ENCODE measurements around the gene HDLBP. TPM values are rescaled to one million over a fixed set of nuclear protein-coding genes. Genes with fewer than 3 reads are reported as not detected.
A peak's percentile ranks its signal among the peaks of the same experiment; 100 is the strongest.

HDLBP gene
- polyA plus RNA-seq, 6 donors from 2014 or later, result 10.0 to 54.7 (median 28.7) TPM

GRCh38 chr2:241228860-241229516 is 86.5 kb downstream of the HDLBP start:
- peaks cover 24 to 33% of the 10 kb centered on the region in 2 donors for H3K36me3 Mint-ChIP-seq

DNA sequence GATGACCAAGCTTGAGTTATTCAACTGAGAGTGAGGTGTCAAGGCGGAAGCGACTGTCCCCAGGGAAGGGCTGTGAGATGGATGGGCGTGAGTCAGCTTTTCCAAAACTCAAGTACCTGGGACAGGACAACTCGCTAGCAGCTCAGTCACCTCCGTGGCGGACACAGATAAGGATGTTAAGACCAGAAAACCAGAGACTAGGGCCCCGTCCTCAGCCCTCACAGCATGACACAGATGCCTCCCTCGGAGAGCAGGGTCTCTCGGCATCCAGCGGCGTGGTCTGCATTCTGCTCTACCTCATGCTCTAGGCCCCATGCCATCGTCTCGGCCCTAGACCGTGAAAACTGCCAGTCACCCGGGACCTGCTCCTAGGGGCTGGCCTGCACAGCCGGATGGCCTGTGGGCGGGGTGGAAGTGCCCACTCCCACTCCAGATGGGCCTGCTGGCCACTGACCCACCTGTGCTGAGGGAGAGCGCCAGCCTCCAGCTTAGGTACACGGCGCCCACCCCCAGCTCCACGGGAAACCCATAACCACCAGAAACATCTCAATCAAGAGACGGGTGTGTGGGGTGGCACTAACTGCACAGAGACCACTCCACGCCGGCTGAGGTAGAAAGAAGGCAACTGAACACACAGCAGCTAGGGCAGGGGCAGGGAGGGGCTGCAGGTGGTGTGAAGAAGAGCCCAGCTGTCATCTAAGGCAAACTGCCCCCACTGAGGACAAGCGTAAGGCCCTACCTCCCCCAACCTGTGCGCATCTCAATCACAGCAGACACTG is 87.2 kb downstream of the HDLBP start:
- Mint-ChIP-seq H3K9me3 (no peaks in the 10 kb centered on the region), H3K27me3 (peaks cover 0 to 9% (median 0%) of the 10 kb centered on the region in 3 donors), H3K36me3 (peaks cover 22 to 26% of the 10 kb centered on the region in 2 donors), H3K4me3 (no peak overlapping the region), H3K27ac (no peak overlapping the region), H3K4me1 (peaks cover 4 to 16% (median 6%) of the 10 kb centered on the region in 3 donors)
- DNase-seq (no peak), ATAC-seq (ENCODE audit: low read depth in 2 of 2) (no peak)

More at GRCh38 chr2:241228860-241229516, 86.5 kb downstream of the HDLBP start:
- H3K4me3 Mint-ChIP-seq, result no peak overlapping the region
- peaks cover 0 to 9% (median 0%) of the 10 kb centered on the region in 3 donors for H3K27me3 Mint-ChIP-seq
- DNase-seq, result no peak
- H3K27ac Mint-ChIP-seq, result peak overlapping the region in 1 of 6 donors; percentile 77
- peaks cover 4 to 14% (median 5%) of the 10 kb centered on the region in 3 donors for H3K4me1 Mint-ChIP-seq
- no peak for ATAC-seq (ENCODE audit: low read depth in 2 of 2)
- no peaks in the 10 kb centered on the region for H3K9me3 Mint-ChIP-seq

DNA sequence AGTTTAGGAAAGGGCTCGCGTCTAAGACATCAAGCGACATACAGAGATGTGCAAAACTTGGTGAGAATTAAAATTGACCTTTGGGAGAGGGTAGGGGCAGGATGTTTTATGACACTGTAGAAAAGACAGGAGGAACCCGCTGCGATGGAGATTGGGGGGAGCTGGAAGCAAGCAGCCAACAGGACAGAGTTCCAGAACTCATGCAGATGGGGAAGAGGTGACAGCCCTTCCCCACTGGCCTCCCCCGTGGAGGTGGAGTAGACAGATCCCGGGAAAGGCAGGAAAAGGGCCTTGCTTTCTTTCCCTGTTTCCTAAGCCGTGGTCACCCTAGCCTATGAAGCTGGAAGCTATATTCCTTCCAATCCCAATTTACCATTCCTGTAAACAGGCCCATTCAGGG is 87.9 kb downstream of the HDLBP start:
- no peaks in the 10 kb centered on the region for H3K9me3 Mint-ChIP-seq
- peaks cover 4 to 12% (median 8%) of the 10 kb centered on the region in 3 donors for H3K4me1 Mint-ChIP-seq
- H3K27me3 Mint-ChIP-seq, result peaks cover 0 to 9% (median 3%) of the 10 kb centered on the region in 3 donors
- ATAC-seq (ENCODE audit: low read depth in 2 of 2) (no peak), DNase-seq (no peak)
- peaks cover 19 to 22% of the 10 kb centered on the region in 2 donors for H3K36me3 Mint-ChIP-seq
- H3K27ac Mint-ChIP-seq, result no peak overlapping the region
- no peak overlapping the region for H3K4me3 Mint-ChIP-seq

DNA sequence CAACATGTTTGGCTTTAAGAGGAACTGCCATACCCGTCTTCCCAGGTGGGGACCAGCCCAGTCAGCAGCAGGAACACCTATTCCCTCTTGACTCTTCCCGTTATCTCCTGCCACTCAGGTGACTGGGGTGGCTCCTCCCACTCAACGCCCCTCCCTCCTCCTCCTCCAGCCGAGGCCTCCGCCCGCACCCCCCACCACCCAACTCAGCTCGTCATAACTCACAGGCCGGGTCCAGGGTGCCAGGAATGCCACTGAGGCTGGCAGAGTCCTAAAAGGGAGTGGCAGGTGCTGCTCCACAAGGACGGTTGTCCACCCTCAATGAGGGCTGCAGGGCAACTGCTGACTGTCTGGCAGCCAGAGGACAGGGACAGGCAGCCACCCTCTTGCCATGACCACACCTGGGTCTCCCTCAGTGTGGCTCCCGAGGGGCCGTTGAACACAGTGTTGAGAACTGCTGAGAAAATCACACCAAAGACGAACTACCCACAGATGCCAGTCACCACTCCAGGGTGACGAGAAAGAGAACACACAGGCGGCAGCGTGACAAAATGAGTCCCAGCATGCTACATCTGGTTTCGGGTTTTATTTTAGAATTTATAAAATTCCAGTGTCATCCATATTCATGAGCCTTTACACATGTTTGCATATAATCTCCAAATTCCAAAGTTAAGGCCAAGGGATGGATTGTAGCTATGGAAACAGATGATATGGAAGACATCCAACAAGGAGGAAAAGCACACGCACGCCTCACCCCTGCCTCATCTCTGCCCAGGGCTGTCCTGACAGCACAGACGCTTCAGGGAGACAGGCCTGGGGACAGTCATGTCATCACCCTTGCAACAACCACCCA is 88.5 kb downstream of the HDLBP start:
- DNase-seq, result no peak
- Mint-ChIP-seq H3K27me3 (peaks cover 0 to 9% (median 7%) of the 10 kb centered on the region in 3 donors), H3K4me3 (no peak overlapping the region), H3K9me3 (no peaks in the 10 kb centered on the region), H3K36me3 (peaks cover 18 to 22% of the 10 kb centered on the region in 2 donors), H3K4me1 (peaks cover 4 to 10% (median 8%) of the 10 kb centered on the region in 3 donors), H3K27ac (peak overlapping the region in 1 of 6 donors; percentile 74)
- no peak for ATAC-seq (ENCODE audit: low read depth in 2 of 2)

- no peak for ATAC-seq (ENCODE audit: low read depth in 2 of 2)
- Mint-ChIP-seq H3K36me3 (peaks cover 11 to 13% of the 10 kb centered on the region in 2 donors), H3K9me3 (no peaks in the 10 kb centered on the region), H3K4me1 (peaks cover 0 to 10% (median 8%) of the 10 kb centered on the region in 3 donors), H3K27ac (peak overlapping the region in 1 of 6 donors; percentile 72), H3K4me3 (no peak overlapping the region), H3K27me3 (peaks cover 0 to 9% (median 7%) of the 10 kb centered on the region in 3 donors)
- no peak for DNase-seq
These were observed 89.5 kb downstream of the HDLBP start for GRCh38 chr2:241225983-241226382.

DNA sequence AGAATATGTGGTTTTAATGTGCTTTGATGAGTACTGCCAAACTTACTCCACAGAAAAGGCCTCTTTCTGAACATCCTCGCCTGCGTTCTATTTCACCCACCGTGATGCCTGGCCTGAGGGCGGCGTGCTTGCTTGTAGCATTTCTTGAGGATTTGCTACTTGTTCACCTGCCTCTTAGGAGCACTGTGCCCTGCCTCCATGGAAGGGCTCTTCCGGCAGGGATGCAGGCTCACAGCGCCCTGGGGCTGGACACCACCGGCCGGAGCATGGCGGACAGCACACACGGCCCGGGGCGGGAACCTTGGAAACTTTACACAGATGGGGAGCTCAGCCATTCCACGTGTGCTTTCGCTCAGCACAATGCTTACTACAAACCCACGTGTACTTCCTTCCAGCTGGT is 89.9 kb downstream of the HDLBP start:
- H3K27ac Mint-ChIP-seq, result no peak overlapping the region
- peaks cover 10 to 13% of the 10 kb centered on the region in 2 donors for H3K36me3 Mint-ChIP-seq
- DNase-seq (no peak), ATAC-seq (ENCODE audit: low read depth in 2 of 2) (no peak)
- peaks cover 0 to 10% (median 8%) of the 10 kb centered on the region in 3 donors for H3K4me1 Mint-ChIP-seq
- peaks cover 0 to 9% (median 7%) of the 10 kb centered on the region in 3 donors for H3K27me3 Mint-ChIP-seq
- H3K9me3 Mint-ChIP-seq, result no peaks in the 10 kb centered on the region
- H3K4me3 Mint-ChIP-seq, result no peak overlapping the region

DNA sequence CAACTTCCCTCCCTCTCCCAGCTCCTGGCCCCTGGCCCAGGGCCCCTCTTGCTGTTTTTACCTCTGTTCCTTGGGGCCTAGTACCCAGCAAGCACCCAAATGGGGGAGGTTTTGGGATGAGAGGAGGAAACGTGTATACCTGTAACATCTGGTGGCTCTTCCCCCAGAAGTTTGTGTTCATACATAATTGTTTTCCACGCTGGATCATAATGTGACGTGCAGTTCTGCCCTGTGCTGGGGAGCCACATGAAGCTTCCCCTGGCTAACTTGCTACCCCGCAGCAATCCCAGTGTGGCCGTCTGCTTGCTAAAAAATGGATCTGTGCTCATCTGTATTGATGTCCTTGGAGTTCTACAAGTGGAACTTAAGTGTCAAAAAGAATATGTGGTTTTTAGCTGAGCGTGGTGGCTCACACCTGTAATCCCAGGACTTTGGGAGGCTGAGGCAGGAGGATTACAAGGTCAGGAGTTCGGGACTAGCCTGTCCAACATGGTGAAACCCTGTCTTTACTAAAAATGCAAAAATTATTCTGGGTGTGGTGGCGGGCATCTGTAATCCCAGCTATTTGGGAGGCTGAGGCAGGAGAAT is 90.5 kb downstream of the HDLBP start:
- peak overlapping the region in 3 of 6 donors; percentile 17 to 76 (median 65) for H3K27ac Mint-ChIP-seq
- no peak overlapping the region for H3K4me3 Mint-ChIP-seq
- no peaks in the 10 kb centered on the region for H3K9me3 Mint-ChIP-seq
- ATAC-seq (ENCODE audit: low read depth in 2 of 2) (no peak), DNase-seq (no peak)
- H3K36me3 Mint-ChIP-seq, result peaks cover 10 to 13% of the 10 kb centered on the region in 2 donors
- H3K27me3 Mint-ChIP-seq, result peaks cover 0 to 9% (median 9%) of the 10 kb centered on the region in 3 donors
- peaks cover 0 to 10% (median 8%) of the 10 kb centered on the region in 3 donors for H3K4me1 Mint-ChIP-seq

DNA sequence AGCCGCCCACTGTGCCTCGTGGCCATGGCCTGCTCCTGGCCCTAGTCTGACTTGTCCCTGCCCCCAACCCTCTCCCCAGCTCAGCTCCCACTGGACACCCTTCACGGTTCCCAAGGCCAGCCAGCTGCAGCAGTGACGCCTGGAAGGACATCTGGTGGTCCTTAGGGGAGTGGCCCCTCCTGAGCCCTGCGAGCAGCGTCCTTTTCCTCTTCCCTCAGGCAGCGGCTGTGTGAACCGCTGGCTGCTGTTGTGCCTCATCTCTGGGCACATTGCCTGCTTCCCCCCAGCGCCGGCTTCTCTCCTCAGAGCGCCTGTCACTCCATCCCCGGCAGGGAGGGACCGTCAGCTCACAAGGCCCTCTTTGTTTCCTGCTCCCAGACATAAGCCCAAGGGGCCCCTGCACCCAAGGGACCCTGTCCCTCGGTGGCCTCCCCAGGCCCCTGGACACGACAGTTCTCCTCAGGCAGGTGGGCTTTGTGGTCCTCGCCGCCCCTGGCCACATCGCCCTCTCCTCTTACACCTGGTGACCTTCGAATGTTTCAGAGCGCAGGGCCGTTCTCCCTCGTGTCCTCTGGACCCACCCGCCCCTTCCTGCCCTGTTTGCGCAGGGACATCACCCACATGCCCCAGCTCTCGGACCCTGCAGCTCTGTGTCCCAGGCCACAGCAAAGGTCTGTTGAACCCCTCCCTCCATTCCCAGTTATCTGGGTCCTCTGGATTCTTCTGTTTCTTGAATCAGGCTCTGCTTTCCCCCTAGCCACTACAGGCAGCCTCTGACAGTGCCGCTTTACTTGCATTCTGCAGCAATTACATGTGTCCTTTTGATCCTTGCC is 91.2 kb downstream of the HDLBP start:
- Mint-ChIP-seq H3K27me3 (peaks cover 0 to 10% (median 9%) of the 10 kb centered on the region in 3 donors), H3K4me1 (peaks cover 2 to 10% (median 10%) of the 10 kb centered on the region in 3 donors), H3K4me3 (no peak overlapping the region), H3K27ac (peak overlapping the region in 4 of 6 donors; percentile 17 to 76 (median 44)), H3K36me3 (peaks cover 10 to 13% of the 10 kb centered on the region in 2 donors), H3K9me3 (no peaks in the 10 kb centered on the region)
- DNase-seq, result no peak
- no peak for ATAC-seq (ENCODE audit: low read depth in 2 of 2)

- peak overlapping the region in 1 of 6 donors; percentile 54 for H3K27ac Mint-ChIP-seq
- peaks cover 0 to 10% (median 9%) of the 10 kb centered on the region in 3 donors for H3K27me3 Mint-ChIP-seq
- peaks cover 10 to 15% (median 13%) of the 10 kb centered on the region in 3 donors for H3K4me1 Mint-ChIP-seq
- DNase-seq (no peak), ATAC-seq (ENCODE audit: low read depth in 2 of 2) (no peak)
- H3K4me3 Mint-ChIP-seq, result peak overlapping the region in 1 of 8 donors; percentile 69
- peaks cover 10 to 13% of the 10 kb centered on the region in 2 donors for H3K36me3 Mint-ChIP-seq
- no peaks in the 10 kb centered on the region for H3K9me3 Mint-ChIP-seq
These were observed 92.1 kb downstream of the HDLBP start for GRCh38 chr2:241223211-241224017.

DNA sequence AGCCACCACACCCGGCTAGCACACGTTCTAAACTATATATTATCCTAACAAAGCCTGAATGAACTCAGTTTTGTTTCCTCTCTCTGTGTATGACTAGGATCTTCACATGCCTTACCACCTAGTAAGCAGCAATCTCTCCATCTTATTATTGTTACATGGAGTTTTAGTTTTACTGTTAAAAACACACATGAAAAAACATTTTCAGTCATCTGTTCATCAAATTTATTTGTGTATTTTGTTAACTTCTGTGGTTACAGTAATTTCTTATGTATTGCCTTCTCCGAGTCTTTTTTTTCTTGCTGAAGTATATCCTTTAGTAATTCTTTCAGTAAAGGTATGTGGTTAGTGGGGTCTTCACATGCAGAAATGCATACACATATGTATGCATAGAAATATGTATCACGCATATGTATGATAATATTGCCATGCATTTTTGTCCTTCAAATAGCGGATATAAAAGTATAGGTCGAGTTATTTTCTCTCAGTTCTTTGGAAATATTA is 95.6 kb downstream of the HDLBP start:
- H3K36me3 Mint-ChIP-seq, result no peaks in the 10 kb centered on the region
- ATAC-seq (ENCODE audit: low read depth in 2 of 2) (no peak), DNase-seq (no peak)
- H3K27ac Mint-ChIP-seq, result no peak overlapping the region
- peak overlapping the region in 5 of 8 donors; percentile 24 to 96 (median 90) for H3K4me3 Mint-ChIP-seq
- peaks cover 11 to 20% (median 17%) of the 10 kb centered on the region in 3 donors for H3K4me1 Mint-ChIP-seq
- H3K9me3 Mint-ChIP-seq, result no peaks in the 10 kb centered on the region
- peaks cover 0 to 10% (median 9%) of the 10 kb centered on the region in 3 donors for H3K27me3 Mint-ChIP-seq

- Mint-ChIP-seq H3K9me3 (no peaks in the 10 kb centered on the region), H3K4me1 (peaks cover 9 to 16% (median 11%) of the 10 kb centered on the region in 3 donors), H3K4me3 (peak overlapping the region in 7 of 8 donors; percentile 83 to 96 (median 90)), H3K27ac (peak overlapping the region in 4 of 6 donors; percentile 45 to 89 (median 76)), H3K36me3 (no peaks in the 10 kb centered on the region), H3K27me3 (peaks cover 0 to 10% (median under 1%) of the 10 kb centered on the region in 3 donors)
- ATAC-seq (ENCODE audit: low read depth in 2 of 2) (no peak), DNase-seq (no peak)
These were observed 96.5 kb downstream of the HDLBP start for GRCh38 chr2:241219030-241219382.

All from naive B cell (primary cell).